Measurements from ENCODE around the gene UNC5A.
A peak's percentile ranks its signal among the peaks of the same experiment; 100 is the strongest.

UNC5A gene

DNA sequence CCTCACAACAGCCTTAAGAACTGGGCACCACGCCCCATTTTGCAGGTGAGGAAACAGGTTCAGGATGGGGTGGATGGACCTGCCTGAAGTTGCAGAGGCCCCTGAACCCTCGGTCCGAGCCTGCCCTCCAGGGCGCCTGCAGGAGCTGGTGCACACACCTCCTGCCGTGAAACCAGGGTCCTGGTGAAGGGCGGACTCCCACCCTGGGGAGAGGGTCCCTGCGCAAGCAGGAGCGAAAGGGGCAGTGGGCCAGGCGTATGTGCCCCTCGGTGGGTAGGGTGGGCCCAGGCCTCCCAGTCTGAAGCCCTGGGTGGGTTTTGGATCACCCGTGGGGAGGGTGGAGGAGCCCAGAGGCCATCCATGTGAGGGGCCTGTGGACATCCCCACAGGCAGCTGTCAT is 50.9 kb downstream of the UNC5A start:
- no peak for DNase-seq (ENCODE audit: low read depth, low spot score)
- H3K27me3 ChIP-seq (ENCODE audit: insufficient read depth, insufficient read length), result peaks cover 17% of the 10 kb centered on the region
- no peaks in the 10 kb centered on the region for H3K9me3 ChIP-seq (ENCODE audit: insufficient read depth, low read length)
- H3K9ac ChIP-seq (ENCODE audit: insufficient read length, low read depth), result no peak overlapping the region
- peaks cover 25% of the 10 kb centered on the region for H3K4me1 ChIP-seq (ENCODE audit: insufficient read depth, insufficient read length)
- H3K4me3 ChIP-seq (ENCODE audit: insufficient read length, low read depth), result no peak overlapping the region
- TF ChIP-seq ZNF274 (IDR thresholded peaks at IDR 0.05; ENCODE audit: low read depth, low read length), result no peak
- TF ChIP-seq YY1 (IDR thresholded peaks at IDR 0.05; ENCODE audit: insufficient read depth, insufficient read length), result no peak
- no peak for TF ChIP-seq SUZ12 (IDR thresholded peaks at IDR 0.05; ENCODE audit: extremely low read depth, insufficient read depth, insufficient read length)
- H3K36me3 ChIP-seq (ENCODE audit: insufficient read depth, insufficient read length, low read length), result no peaks in the 10 kb centered on the region

DNA sequence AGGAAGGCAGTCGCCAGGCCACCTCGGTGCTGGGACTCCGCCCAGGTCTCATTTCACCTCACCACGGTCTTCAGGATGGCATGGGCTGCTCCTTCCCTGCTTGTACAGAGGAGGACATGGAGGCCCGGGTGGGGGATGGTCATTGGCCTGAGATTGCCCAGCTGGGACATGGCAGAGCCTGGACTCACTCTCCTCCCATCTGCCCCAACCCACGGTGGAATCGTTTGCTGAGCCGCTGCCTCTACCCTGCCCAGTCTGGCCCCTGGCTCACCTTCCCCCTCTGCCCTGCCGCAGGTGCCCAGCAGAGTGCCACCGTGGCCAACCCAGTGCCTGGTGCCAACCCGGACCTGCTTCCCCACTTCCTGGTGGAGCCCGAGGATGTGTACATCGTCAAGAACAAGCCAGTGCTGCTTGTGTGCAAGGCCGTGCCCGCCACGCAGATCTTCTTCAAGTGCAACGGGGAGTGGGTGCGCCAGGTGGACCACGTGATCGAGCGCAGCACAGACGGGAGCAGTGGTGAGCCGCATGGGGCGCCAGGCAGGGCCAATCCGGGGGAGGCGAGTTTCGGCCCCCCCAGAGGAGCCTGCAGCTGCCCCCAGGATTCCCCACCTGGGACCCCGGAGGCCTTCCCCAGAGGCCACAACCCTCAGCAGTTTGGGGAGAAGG is 52.1 kb downstream of the UNC5A start:
- Histone ChIP-seq H3K9ac (ENCODE audit: insufficient read length, low read depth) (peak overlapping the region; percentile 32), H3K36me3 (ENCODE audit: insufficient read depth, insufficient read length, low read length) (no peaks in the 10 kb centered on the region), H3K27me3 (ENCODE audit: insufficient read depth, insufficient read length) (peaks cover 17% of the 10 kb centered on the region), H3K9me3 (ENCODE audit: insufficient read depth, low read length) (no peaks in the 10 kb centered on the region), H3K4me1 (ENCODE audit: insufficient read depth, insufficient read length) (peaks cover 30% of the 10 kb centered on the region), H3K4me3 (ENCODE audit: insufficient read length, low read depth) (no peak overlapping the region)
- DNase-seq (ENCODE audit: low read depth, low spot score), result no peak
- TF ChIP-seq ZNF274 (IDR thresholded peaks at IDR 0.05; ENCODE audit: low read depth, low read length), result no peak
- no peak for TF ChIP-seq YY1 (IDR thresholded peaks at IDR 0.05; ENCODE audit: insufficient read depth, insufficient read length)
- TF ChIP-seq SUZ12 (IDR thresholded peaks at IDR 0.05; ENCODE audit: extremely low read depth, insufficient read depth, insufficient read length), result no peak

GRCh38 chr5:176863041-176863764 is 52.8 kb downstream of the UNC5A start:
- H3K27me3 ChIP-seq (ENCODE audit: insufficient read depth, insufficient read length), result peaks cover 12% of the 10 kb centered on the region
- H3K9me3 ChIP-seq (ENCODE audit: insufficient read depth, low read length), result no peaks in the 10 kb centered on the region
- H3K9ac ChIP-seq (ENCODE audit: insufficient read length, low read depth), result peak overlapping the region; percentile 32
- TF ChIP-seq ZNF274 (IDR thresholded peaks at IDR 0.05; ENCODE audit: low read depth, low read length) (no peak), SUZ12 (IDR thresholded peaks at IDR 0.05; ENCODE audit: extremely low read depth, insufficient read depth, insufficient read length) (no peak), YY1 (IDR thresholded peaks at IDR 0.05; ENCODE audit: insufficient read depth, insufficient read length) (no peak)
- H3K36me3 ChIP-seq (ENCODE audit: insufficient read depth, insufficient read length, low read length), result no peaks in the 10 kb centered on the region
- DNase-seq (ENCODE audit: low read depth, low spot score), result no peak
- H3K4me3 ChIP-seq (ENCODE audit: insufficient read length, low read depth), result no peak overlapping the region
- H3K4me1 ChIP-seq (ENCODE audit: insufficient read depth, insufficient read length), result peaks cover 32% of the 10 kb centered on the region

DNA sequence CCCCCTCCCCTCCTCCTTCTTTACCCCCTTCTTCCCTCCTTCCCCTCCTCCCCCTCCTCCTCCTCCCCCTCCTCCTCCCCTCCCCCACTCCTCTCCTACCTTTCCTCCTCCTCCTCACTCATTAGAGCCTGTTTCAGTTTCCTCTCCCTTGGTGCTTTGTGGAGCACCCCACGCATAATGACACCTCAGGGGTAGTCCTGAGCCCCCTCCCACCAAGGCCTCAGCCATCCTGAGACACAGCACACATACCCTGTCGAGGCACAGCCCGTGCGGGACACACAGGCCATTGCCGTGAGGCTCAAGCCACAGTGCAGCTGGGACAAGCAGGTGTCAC is 53.4 kb downstream of the UNC5A start:
- Histone ChIP-seq H3K9ac (ENCODE audit: insufficient read length, low read depth) (no peak overlapping the region), H3K4me3 (ENCODE audit: insufficient read length, low read depth) (no peak overlapping the region), H3K4me1 (ENCODE audit: insufficient read depth, insufficient read length) (peaks cover 32% of the 10 kb centered on the region), H3K27me3 (ENCODE audit: insufficient read depth, insufficient read length) (peaks cover 12% of the 10 kb centered on the region), H3K36me3 (ENCODE audit: insufficient read depth, insufficient read length, low read length) (no peaks in the 10 kb centered on the region), H3K9me3 (ENCODE audit: insufficient read depth, low read length) (no peaks in the 10 kb centered on the region)
- TF ChIP-seq YY1 (IDR thresholded peaks at IDR 0.05; ENCODE audit: insufficient read depth, insufficient read length) (no peak), ZNF274 (IDR thresholded peaks at IDR 0.05; ENCODE audit: low read depth, low read length) (no peak), SUZ12 (IDR thresholded peaks at IDR 0.05; ENCODE audit: extremely low read depth, insufficient read depth, insufficient read length) (no peak)
- no peak for DNase-seq (ENCODE audit: low read depth, low spot score)

DNA sequence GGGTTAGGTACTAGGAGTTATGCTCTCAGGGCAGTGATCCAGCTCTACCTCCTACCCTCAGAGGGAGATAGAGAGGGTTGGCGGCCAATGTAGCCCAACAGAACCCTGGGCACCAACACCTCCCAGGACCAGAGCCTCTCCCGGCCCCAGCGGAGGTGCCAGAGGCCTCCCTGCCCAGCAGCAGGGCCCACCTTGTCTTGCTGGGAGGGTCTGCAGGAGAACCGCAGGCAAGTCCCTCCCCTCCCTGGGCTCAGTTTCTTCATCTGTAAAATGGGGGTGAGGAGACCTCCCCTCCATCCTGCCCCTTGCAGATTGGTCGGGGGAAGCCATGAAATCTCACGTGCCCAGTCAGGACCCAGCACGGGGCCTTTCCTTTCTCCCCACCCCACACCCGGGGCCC is 54.4 kb downstream of the UNC5A start:
- peaks cover 12% of the 10 kb centered on the region for H3K27me3 ChIP-seq (ENCODE audit: insufficient read depth, insufficient read length)

DNA sequence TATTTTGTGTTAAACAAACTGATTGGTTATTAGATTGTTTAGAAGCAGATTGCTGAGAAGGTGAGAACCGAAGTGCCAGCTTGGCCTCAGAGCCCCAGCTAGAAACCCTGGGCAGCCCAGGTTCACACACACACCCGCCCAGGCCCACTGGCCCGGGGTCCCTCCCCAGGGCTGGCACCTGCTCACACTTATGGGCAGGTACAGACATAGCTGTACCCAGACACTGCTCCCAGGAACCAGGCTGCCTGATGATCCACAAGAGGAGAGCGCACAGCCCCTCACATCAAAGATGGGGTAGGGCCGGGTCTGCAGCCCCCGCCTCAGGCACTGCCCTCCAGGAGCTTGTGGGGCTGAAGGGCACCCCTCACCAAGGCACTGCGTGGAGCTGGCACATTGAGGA is 55.6 kb downstream of the UNC5A start:
- no peak for TF ChIP-seq YY1 (IDR thresholded peaks at IDR 0.05; ENCODE audit: insufficient read depth, insufficient read length)
- no peak for TF ChIP-seq ZNF274 (IDR thresholded peaks at IDR 0.05; ENCODE audit: low read depth, low read length)
- Histone ChIP-seq H3K4me1 (ENCODE audit: insufficient read depth, insufficient read length) (peaks cover 39% of the 10 kb centered on the region), H3K4me3 (ENCODE audit: insufficient read length, low read depth) (no peak overlapping the region), H3K9me3 (ENCODE audit: insufficient read depth, low read length) (no peaks in the 10 kb centered on the region), H3K36me3 (ENCODE audit: insufficient read depth, insufficient read length, low read length) (no peaks in the 10 kb centered on the region), H3K9ac (ENCODE audit: insufficient read length, low read depth) (no peak overlapping the region), H3K27me3 (ENCODE audit: insufficient read depth, insufficient read length) (peaks cover 12% of the 10 kb centered on the region)
- DNase-seq (ENCODE audit: low read depth, low spot score), result no peak

More for the DNA sequence above, 54.4 kb downstream of the UNC5A start:
- H3K9me3 ChIP-seq (ENCODE audit: insufficient read depth, low read length), result no peaks in the 10 kb centered on the region
- H3K4me3 ChIP-seq (ENCODE audit: insufficient read length, low read depth), result no peak overlapping the region
- no peaks in the 10 kb centered on the region for H3K36me3 ChIP-seq (ENCODE audit: insufficient read depth, insufficient read length, low read length)
- no peak overlapping the region for H3K9ac ChIP-seq (ENCODE audit: insufficient read length, low read depth)
- DNase-seq (ENCODE audit: low read depth, low spot score), result no peak
- H3K4me1 ChIP-seq (ENCODE audit: insufficient read depth, insufficient read length), result peaks cover 33% of the 10 kb centered on the region
- TF ChIP-seq YY1 (IDR thresholded peaks at IDR 0.05; ENCODE audit: insufficient read depth, insufficient read length) (no peak), SUZ12 (IDR thresholded peaks at IDR 0.05; ENCODE audit: extremely low read depth, insufficient read depth, insufficient read length) (no peak), ZNF274 (IDR thresholded peaks at IDR 0.05; ENCODE audit: low read depth, low read length) (no peak)

DNA sequence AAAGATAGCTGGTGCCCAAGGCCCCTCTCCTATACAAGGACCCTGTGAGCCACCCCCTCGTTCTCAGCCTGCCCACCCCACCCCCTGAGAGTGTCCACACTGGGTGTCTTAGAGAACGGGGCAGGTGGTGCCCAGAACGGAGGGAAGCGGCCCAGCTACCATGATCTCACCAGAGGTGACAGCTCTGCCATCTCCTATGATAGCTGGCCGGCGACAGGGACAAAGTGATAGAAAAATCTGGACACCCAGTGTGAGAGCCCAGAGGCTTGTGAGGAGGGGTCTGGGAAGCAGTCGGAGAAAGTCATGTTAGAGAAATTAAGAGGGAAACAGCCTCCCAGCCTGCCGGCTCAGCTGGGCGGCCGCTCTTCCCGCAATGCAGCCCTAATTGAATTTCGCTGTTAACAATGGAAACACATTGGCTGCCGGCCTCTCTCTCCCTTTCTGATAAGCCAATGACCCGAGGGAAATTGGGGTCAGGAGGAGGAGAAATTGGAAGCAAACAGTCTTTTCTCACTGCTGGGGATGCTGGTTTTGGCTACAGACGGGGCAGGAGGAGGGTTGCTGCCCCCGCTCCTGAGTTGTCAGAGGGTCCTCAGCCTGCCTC is 56.5 kb downstream of the UNC5A start:
- Histone ChIP-seq H3K27me3 (ENCODE audit: insufficient read depth, insufficient read length) (peaks cover 12% of the 10 kb centered on the region), H3K4me1 (ENCODE audit: insufficient read depth, insufficient read length) (peaks cover 32% of the 10 kb centered on the region), H3K9me3 (ENCODE audit: insufficient read depth, low read length) (no peaks in the 10 kb centered on the region), H3K36me3 (ENCODE audit: insufficient read depth, insufficient read length, low read length) (no peaks in the 10 kb centered on the region), H3K4me3 (ENCODE audit: insufficient read length, low read depth) (no peak overlapping the region), H3K9ac (ENCODE audit: insufficient read length, low read depth) (no peak overlapping the region)
- no peak for TF ChIP-seq YY1 (IDR thresholded peaks at IDR 0.05; ENCODE audit: insufficient read depth, insufficient read length)
- TF ChIP-seq ZNF274 (IDR thresholded peaks at IDR 0.05; ENCODE audit: low read depth, low read length), result no peak
- TF ChIP-seq SUZ12 (IDR thresholded peaks at IDR 0.05; ENCODE audit: extremely low read depth, insufficient read depth, insufficient read length), result no peak
- peak; percentile 32 for DNase-seq (ENCODE audit: low read depth, low spot score)
